Measurements from ENCODE around the gene VEPH1. TPM values are rescaled to one million over a fixed set of nuclear protein-coding genes. Genes with fewer than 3 reads are reported as not detected.

Gene VEPH1
- total RNA-seq, 1 experiment from 2014 or later: 7.7 TPM

GRCh38 chr3:157225001-157225400, 278.2 kb downstream of the VEPH1 start:
- Histone ChIP-seq H3K27me3 (ENCODE audit: insufficient read depth, low read length) (no peaks in the 10 kb centered on the region), H4K91ac (ENCODE audit: insufficient read length, low read depth, low read length) (no peak overlapping the region), H2BK120ac (ENCODE audit: low read depth, low read length, poor library complexity, severe bottlenecking) (no peak overlapping the region), H3K9ac (ENCODE audit: extremely low read depth, insufficient read length, low read length) (no peak overlapping the region), H3K4me2 (ENCODE audit: insufficient read depth, insufficient read length, low read length) (no peak overlapping the region), H2AK5ac (ENCODE audit: insufficient read length, low read length) (no peak overlapping the region), H3K4me1 (ENCODE audit: insufficient read depth, low read length) (no peaks in the 10 kb centered on the region), H3K14ac (ENCODE audit: insufficient read depth, low read length) (no peak overlapping the region), H3K79me1 (ENCODE audit: insufficient read depth, low read depth, low read length, poor library complexity, severe bottlenecking) (no peaks in the 10 kb centered on the region), H4K8ac (replicated peaks; ENCODE audit: insufficient read length, low read depth, low read length) (no peak overlapping the region), H3T11ph (ENCODE audit: low read length) (no peak overlapping the region), H4K20me1 (ENCODE audit: control insufficient read depth, insufficient read depth, insufficient read length) (no peaks in the 10 kb centered on the region), H3K56ac (ENCODE audit: insufficient read length, low read depth, low read length) (no peak overlapping the region), H3K9me3 (ENCODE audit: control insufficient read depth, low read depth, low read length) (no peaks in the 10 kb centered on the region), H2BK12ac (ENCODE audit: insufficient read length, low read depth, low read length) (no peak overlapping the region), H2BK20ac (ENCODE audit: low read depth, low read length, poor library complexity, severe bottlenecking) (no peak overlapping the region), H3K4ac (ENCODE audit: low read depth, low read length) (no peak overlapping the region), H4K5ac (ENCODE audit: insufficient read length, low read depth, low read length) (no peak overlapping the region), H3K79me2 (ENCODE audit: insufficient read depth, low read length) (no peaks in the 10 kb centered on the region), H3K27ac (ENCODE audit: insufficient read length, low read depth, low read length) (no peak overlapping the region), H3K18ac (ENCODE audit: insufficient read length, low read depth, low read length) (no peak overlapping the region), H2BK15ac (ENCODE audit: low read depth, low read length) (no peak overlapping the region), H3K23ac (ENCODE audit: insufficient read length, low read depth, low read length) (no peak overlapping the region), H2AFZ (ENCODE audit: low read length) (no peak overlapping the region), H3K23me2 (ENCODE audit: insufficient read length, low read depth, low read length, poor library complexity, severe bottlenecking) (no peaks in the 10 kb centered on the region), H2BK5ac (ENCODE audit: insufficient read length, low read length) (no peak overlapping the region)
- Mint-ChIP-seq H3K27me3 (ENCODE audit: low read depth) (no peaks in the 10 kb centered on the region), H3K4me3 (no peak overlapping the region), H3K27ac (no peak overlapping the region), H3K9me3 (no peaks in the 10 kb centered on the region), H3K36me3 (ENCODE audit: insufficient read depth in 1 of 3, low read depth in 3 of 3) (no peaks in the 10 kb centered on the region), H3K4me1 (no peaks in the 10 kb centered on the region)
- WGBS (ENCODE audit: extremely low coverage, insufficient read length, low lambda C conversion rate): no CpG with 5 or more reads among the region's 1 CpG
- no peak for TF ChIP-seq CTCF (conservative IDR thresholded peaks at IDR 0.05)
- no peak for DNase-seq
